Endodermal cell (in vitro differentiated cells): ENCODE measurements around the gene SCLY. TPM values are rescaled to one million over a fixed set of nuclear protein-coding genes. Genes with fewer than 3 reads are reported as not detected.

ENCODE experiments used
- DNase-seq: peaks from one replicate; pipeline ENCODE4 v3.0.0-alpha.2; 2017
- H3K27ac ChIP-seq: 2 replicates; pipeline ENCODE4 v1.5.1; 2013; ENCODE audit warnings: mild to moderate bottlenecking, low read depth, low read length, moderate library complexity
- H3K27me3 ChIP-seq: 2 replicates; pipeline ENCODE4 v1.6.1; 2013; ENCODE audit warnings: mild to moderate bottlenecking, low read length, moderate library complexity; ENCODE audit not compliant: insufficient read depth, control insufficient read depth, poor library complexity, severe bottlenecking
- H3K36me3 ChIP-seq: 2 replicates; pipeline ENCODE4 v1.7.0; 2013; ENCODE audit warnings: mild to moderate bottlenecking, low read length, moderate library complexity; ENCODE audit not compliant: control insufficient read depth, insufficient read depth
- H3K4me1 ChIP-seq: one replicate; pipeline ENCODE4 v1.7.0; 2013; ENCODE audit warnings: low read length; ENCODE audit not compliant: control insufficient read depth, insufficient read depth
- H3K4me3 ChIP-seq: 2 replicates; pipeline ENCODE4 v1.5.1; 2013; ENCODE audit warnings: mild to moderate bottlenecking, low read length, moderate library complexity
- H3K9ac ChIP-seq: 2 replicates; pipeline ENCODE4 v1.6.1; 2013; ENCODE audit warnings: mild to moderate bottlenecking, low read length, moderate library complexity; ENCODE audit not compliant: poor library complexity, severe bottlenecking; ENCODE audit errors: extremely low read depth
- H3K9me3 ChIP-seq: 2 replicates; pipeline ENCODE4 v1.6.1; 2013; ENCODE audit warnings: mild to moderate bottlenecking, low read length, moderate library complexity; ENCODE audit not compliant: control insufficient read depth
- H3K27ac Mint-ChIP-seq: 2 replicates; pipeline ENCODE4 v1.8.0; 2020; ENCODE audit warnings: mixed read lengths
- H3K27me3 Mint-ChIP-seq: 2 replicates; pipeline ENCODE4 v1.8.0; 2021; ENCODE audit warnings: mild to moderate bottlenecking, mixed read lengths; ENCODE audit not compliant: insufficient read depth
- H3K36me3 Mint-ChIP-seq: 2 replicates; pipeline ENCODE4 v1.8.0; 2020; ENCODE audit warnings: low read depth, mixed read lengths
- H3K4me1 Mint-ChIP-seq: 2 replicates; pipeline ENCODE4 v1.8.0; 2020; ENCODE audit warnings: mixed read lengths
- H3K4me3 Mint-ChIP-seq: 2 replicates; pipeline ENCODE4 v1.8.0; 2020; ENCODE audit warnings: mild to moderate bottlenecking, moderate library complexity, mixed read lengths
- H3K9me3 Mint-ChIP-seq: 2 replicates; pipeline ENCODE4 v1.8.0; 2020; ENCODE audit warnings: mild to moderate bottlenecking, mixed read lengths
- CTCF ChIP-seq: fragments of 200-600 bp; sonication (generic); conservative IDR thresholded peaks from 2 replicates; pipeline ENCODE4 v1.5.0; 2021; ENCODE audit warnings: antibody characterized with exemption, mild to moderate bottlenecking
- WGBS, 2 experiments: methylation state at CpG; one replicate each; pipeline versions ENCODE4 v1.1.5 to v1.1.7; 2013; ENCODE audit warnings: missing lambda C conversion rate in 2 of 2, mixed read lengths in 1 of 2; ENCODE audit not compliant: insufficient coverage in 1 of 2, insufficient read length in 1 of 2; 5-methylcytosine and 5-hydroxymethylcytosine counted together
- total RNA-seq, 2 donors: library from RNA; stranded (reverse); fragmentation: NEBNext Ultra II Directional in 1 of 2; extraction: Animal tissue kit (Norgen Biotek cat#: 25700) in 1 of 2; gene quantifications; 2 replicates in 1 of 2; 3 replicates in 1 of 2; pipeline ENCODE4 v1.2.1, GENCODE V29; 2021

Gene SCLY
- total RNA-seq, 2 donors from 2014 or later = 39.0 to 45.0 TPM

GRCh38 chr2:238027058-238027457 is 33.7 kb upstream of the SCLY start:
- H3K27ac ChIP-seq = no peak overlapping the region
- H3K4me1 Mint-ChIP-seq = peaks cover 5% of the 10 kb centered on the region
- H3K27me3 Mint-ChIP-seq = no peaks in the 10 kb centered on the region
- no peak overlapping the region for H3K9ac ChIP-seq
- peaks cover 35% of the 10 kb centered on the region for H3K36me3 Mint-ChIP-seq
- TF ChIP-seq CTCF = no peak
- no peaks in the 10 kb centered on the region for H3K27me3 ChIP-seq
- no peak for DNase-seq
- no peak overlapping the region for H3K4me3 Mint-ChIP-seq
- H3K27ac Mint-ChIP-seq = no peak overlapping the region
- no peak overlapping the region for H3K4me3 ChIP-seq
- H3K4me1 ChIP-seq = no peaks in the 10 kb centered on the region
- H3K36me3 ChIP-seq = peaks cover 31% of the 10 kb centered on the region
- 87 to 96% methylated on average over 3 to 4 of the region's 4 CpGs for WGBS, 2 experiments
- H3K9me3 ChIP-seq = no peaks in the 10 kb centered on the region
- H3K9me3 Mint-ChIP-seq = no peaks in the 10 kb centered on the region

GRCh38 chr2:238027591-238028415 is 33.0 kb upstream of the SCLY start:
- Histone ChIP-seq H3K4me1 (no peaks in the 10 kb centered on the region), H3K9me3 (no peaks in the 10 kb centered on the region), H3K4me3 (no peak overlapping the region), H3K36me3 (peaks cover 35% of the 10 kb centered on the region), H3K9ac (no peak overlapping the region), H3K27ac (no peak overlapping the region), H3K27me3 (no peaks in the 10 kb centered on the region)
- Mint-ChIP-seq H3K9me3 (no peaks in the 10 kb centered on the region), H3K27me3 (no peaks in the 10 kb centered on the region), H3K4me1 (peaks cover 5% of the 10 kb centered on the region), H3K4me3 (no peak overlapping the region), H3K36me3 (peaks cover 35% of the 10 kb centered on the region), H3K27ac (no peak overlapping the region)
- WGBS, 2 experiments = 91% methylated on average over 8 to 9 of the region's 9 CpGs
- no peak for TF ChIP-seq CTCF
- DNase-seq = peak; percentile 61

- peaks cover 40% of the 10 kb centered on the region for H3K36me3 ChIP-seq
- H3K27ac ChIP-seq = no peak overlapping the region
- H3K27me3 ChIP-seq = no peaks in the 10 kb centered on the region
- Mint-ChIP-seq H3K36me3 (peaks cover 50% of the 10 kb centered on the region), H3K4me1 (peaks cover 5% of the 10 kb centered on the region), H3K4me3 (no peak overlapping the region), H3K27me3 (no peaks in the 10 kb centered on the region), H3K9me3 (no peaks in the 10 kb centered on the region), H3K27ac (no peak overlapping the region)
- H3K4me3 ChIP-seq = no peak overlapping the region
- H3K9me3 ChIP-seq = no peaks in the 10 kb centered on the region
- WGBS, 2 experiments = 94 to 95% methylated on average over 2 to 3 of the region's 3 CpGs
- no peak overlapping the region for H3K9ac ChIP-seq
- no peak for DNase-seq
- H3K4me1 ChIP-seq = no peaks in the 10 kb centered on the region
- TF ChIP-seq CTCF = no peak
These were observed 30.9 kb upstream of the SCLY start for GRCh38 chr2:238029853-238030252.
